Neural cell (in vitro differentiated cells): ENCODE data around the gene ATF6.

Source experiments
- EP300 ChIP-seq: fragments of 450-650 bp; conservative IDR thresholded peaks from 2 replicates; pipeline ENCODE4 v1.6.1; 2014; ENCODE audit warnings: antibody characterized with exemption, mild to moderate bottlenecking, moderate library complexity; ENCODE audit not compliant: poor library complexity, severe bottlenecking
- EZH2 ChIP-seq: fragments of 200-600, 300-800 bp; shearing (Covaris generic), sonication (generic); IDR thresholded peaks from 2 replicates; pipeline ENCODE4 v1.6.1; 2014; ENCODE audit warnings: antibody characterized with exemption, low read length, borderline replicate concordance, mild to moderate bottlenecking; ENCODE audit not compliant: insufficient read depth, poor library complexity, severe bottlenecking
- MXI1 ChIP-seq: fragments of 450-650 bp; conservative IDR thresholded peaks from 2 replicates; pipeline ENCODE4 v1.6.1; 2014; ENCODE audit warnings: antibody characterized with exemption, mild to moderate bottlenecking; ENCODE audit not compliant: poor library complexity, severe bottlenecking
- POLR2AphosphoS5 ChIP-seq: IDR thresholded peaks from 2 replicates; pipeline ENCODE4 v1.6.1; 2012
- RAD21 ChIP-seq: fragments of 450-650 bp; conservative IDR thresholded peaks from 2 replicates; pipeline ENCODE4 v1.6.1; 2014; ENCODE audit warnings: antibody characterized with exemption, mild to moderate bottlenecking, moderate library complexity
- SMC3 ChIP-seq: fragments of 450-650 bp; conservative IDR thresholded peaks from 2 replicates; pipeline ENCODE4 v1.6.1; 2014; ENCODE audit warnings: antibody characterized with exemption, mild to moderate bottlenecking, moderate library complexity; ENCODE audit not compliant: poor library complexity
- TAF1 ChIP-seq: IDR thresholded peaks from 2 replicates; pipeline ENCODE4 v1.6.1; 2012; ENCODE audit warnings: low read depth
- TF ChIP-seq, protein P1 (sequence below): fragments of 450-650 bp; IDR thresholded peaks from 2 replicates; pipeline ENCODE4 v1.5.1; 2014; ENCODE audit warnings: antibody characterized with exemption, mild to moderate bottlenecking, moderate library complexity; ENCODE audit not compliant: poor library complexity, severe bottlenecking
- TF ChIP-seq, protein P2 (sequence below): IDR thresholded peaks from 2 replicates; pipeline ENCODE4 v1.6.1; 2012; ENCODE audit warnings: borderline replicate concordance

DNA sequence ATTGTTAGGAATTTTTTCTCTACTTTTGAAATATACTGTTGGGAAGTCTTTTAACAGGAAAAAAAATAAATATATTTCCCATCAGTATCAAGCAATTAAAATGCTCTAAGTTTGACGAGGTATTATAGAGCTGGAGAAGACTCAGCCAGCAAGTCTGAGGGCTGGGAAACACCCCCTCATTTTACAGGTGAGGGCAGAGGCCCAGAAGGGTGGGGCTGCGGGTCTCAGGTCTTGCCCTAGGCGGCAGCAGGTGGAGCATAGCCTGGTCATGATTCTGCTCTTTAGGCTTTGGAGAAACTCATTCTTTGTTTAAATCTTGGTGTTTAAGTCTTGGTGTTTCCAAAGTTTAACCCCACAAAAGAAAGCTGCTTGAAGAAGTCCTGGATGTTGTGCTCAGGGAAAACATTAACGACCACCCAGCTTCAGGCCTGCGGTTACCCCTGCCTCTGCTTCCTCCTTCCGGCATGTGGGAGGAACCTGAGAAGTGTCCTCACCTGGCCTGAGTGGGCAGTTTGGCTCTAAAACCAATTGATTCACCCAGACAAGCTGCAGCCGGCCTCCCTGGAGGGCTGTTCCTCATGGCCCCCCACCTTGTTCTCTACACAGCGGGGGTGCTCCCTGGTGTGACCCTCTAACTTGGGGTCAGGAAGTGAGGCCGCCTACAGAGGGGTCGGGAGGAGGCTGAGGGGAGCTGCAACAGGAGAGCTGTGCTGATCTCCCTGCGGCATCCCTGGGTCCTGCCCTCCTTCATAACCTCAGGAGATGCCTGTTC, 215.8 kb downstream of the ATF6 start:
- TF ChIP-seq, protein P1, sequence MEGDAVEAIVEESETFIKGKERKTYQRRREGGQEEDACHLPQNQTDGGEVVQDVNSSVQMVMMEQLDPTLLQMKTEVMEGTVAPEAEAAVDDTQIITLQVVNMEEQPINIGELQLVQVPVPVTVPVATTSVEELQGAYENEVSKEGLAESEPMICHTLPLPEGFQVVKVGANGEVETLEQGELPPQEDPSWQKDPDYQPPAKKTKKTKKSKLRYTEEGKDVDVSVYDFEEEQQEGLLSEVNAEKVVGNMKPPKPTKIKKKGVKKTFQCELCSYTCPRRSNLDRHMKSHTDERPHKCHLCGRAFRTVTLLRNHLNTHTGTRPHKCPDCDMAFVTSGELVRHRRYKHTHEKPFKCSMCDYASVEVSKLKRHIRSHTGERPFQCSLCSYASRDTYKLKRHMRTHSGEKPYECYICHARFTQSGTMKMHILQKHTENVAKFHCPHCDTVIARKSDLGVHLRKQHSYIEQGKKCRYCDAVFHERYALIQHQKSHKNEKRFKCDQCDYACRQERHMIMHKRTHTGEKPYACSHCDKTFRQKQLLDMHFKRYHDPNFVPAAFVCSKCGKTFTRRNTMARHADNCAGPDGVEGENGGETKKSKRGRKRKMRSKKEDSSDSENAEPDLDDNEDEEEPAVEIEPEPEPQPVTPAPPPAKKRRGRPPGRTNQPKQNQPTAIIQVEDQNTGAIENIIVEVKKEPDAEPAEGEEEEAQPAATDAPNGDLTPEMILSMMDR: no peak
- TF ChIP-seq RAD21 (no peak), EZH2 (no peak), EP300 (no peak), POLR2AphosphoS5 (no peak), TAF1 (no peak), SMC3 (no peak), MXI1 (no peak)
- TF ChIP-seq, protein P2, sequence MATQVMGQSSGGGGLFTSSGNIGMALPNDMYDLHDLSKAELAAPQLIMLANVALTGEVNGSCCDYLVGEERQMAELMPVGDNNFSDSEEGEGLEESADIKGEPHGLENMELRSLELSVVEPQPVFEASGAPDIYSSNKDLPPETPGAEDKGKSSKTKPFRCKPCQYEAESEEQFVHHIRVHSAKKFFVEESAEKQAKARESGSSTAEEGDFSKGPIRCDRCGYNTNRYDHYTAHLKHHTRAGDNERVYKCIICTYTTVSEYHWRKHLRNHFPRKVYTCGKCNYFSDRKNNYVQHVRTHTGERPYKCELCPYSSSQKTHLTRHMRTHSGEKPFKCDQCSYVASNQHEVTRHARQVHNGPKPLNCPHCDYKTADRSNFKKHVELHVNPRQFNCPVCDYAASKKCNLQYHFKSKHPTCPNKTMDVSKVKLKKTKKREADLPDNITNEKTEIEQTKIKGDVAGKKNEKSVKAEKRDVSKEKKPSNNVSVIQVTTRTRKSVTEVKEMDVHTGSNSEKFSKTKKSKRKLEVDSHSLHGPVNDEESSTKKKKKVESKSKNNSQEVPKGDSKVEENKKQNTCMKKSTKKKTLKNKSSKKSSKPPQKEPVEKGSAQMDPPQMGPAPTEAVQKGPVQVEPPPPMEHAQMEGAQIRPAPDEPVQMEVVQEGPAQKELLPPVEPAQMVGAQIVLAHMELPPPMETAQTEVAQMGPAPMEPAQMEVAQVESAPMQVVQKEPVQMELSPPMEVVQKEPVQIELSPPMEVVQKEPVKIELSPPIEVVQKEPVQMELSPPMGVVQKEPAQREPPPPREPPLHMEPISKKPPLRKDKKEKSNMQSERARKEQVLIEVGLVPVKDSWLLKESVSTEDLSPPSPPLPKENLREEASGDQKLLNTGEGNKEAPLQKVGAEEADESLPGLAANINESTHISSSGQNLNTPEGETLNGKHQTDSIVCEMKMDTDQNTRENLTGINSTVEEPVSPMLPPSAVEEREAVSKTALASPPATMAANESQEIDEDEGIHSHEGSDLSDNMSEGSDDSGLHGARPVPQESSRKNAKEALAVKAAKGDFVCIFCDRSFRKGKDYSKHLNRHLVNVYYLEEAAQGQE: no peak
